ENCODE data around the gene TRIM43. TPM values are rescaled to one million over a fixed set of nuclear protein-coding genes. Genes with fewer than 3 reads are reported as not detected.
"Not testable (repeated sequence)": the region's sequence is repeated elsewhere in the genome, so short reads cannot be mapped to it uniquely, and the experiment has no call there.

TRIM43 gene
- total and polyA plus RNA-seq, 4 donors, result not detected

DNA sequence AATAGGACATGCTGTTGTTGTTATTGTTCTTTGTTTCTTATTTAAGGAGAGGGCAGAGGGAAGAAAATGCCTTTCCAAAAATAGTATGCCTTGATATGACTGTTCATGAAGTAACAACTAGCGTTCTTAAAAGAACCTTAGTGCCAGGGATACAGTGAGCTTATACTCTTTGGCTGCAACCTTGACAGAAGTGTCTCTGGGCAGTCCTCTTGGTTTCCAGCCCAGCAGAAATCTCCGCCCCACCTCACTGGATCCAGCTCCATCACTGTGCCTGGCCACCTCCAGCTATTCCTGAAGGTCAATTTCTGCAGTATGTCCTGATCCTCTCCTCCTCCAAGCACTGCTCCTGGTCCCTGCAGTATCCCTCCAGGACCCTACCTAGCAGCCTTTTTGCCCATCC lies 39.2 kb downstream of the TRIM43 start:
- H3K4me1 ChIP-seq (ENCODE audit: control insufficient read depth in 4 of 4, insufficient read depth in 4 of 4, low read length in 3 of 4); H3K27me3 ChIP-seq (ENCODE audit: control insufficient read depth in 4 of 4, insufficient read depth in 4 of 4, low read length in 3 of 4); H3K4me3 ChIP-seq (ENCODE audit: low read depth in 1 of 3, low read length in 3 of 3); H3K9ac ChIP-seq (ENCODE audit: low read depth in 1 of 2, low read length in 2 of 2); H3K9me3 ChIP-seq (ENCODE audit: control insufficient read depth in 4 of 4, low read length in 3 of 4); DNase-seq (ENCODE audit: low spot score); H3K27ac ChIP-seq (ENCODE audit: low read depth in 1 of 2, low read length in 2 of 2); H3K36me3 ChIP-seq (ENCODE audit: control insufficient read depth in 4 of 4, insufficient read depth in 3 of 4, low read depth in 1 of 4, low read length in 3 of 4): not testable (repeated sequence)
- no CpG with 5 or more reads among the region's 2 CpGs for WGBS

DNA sequence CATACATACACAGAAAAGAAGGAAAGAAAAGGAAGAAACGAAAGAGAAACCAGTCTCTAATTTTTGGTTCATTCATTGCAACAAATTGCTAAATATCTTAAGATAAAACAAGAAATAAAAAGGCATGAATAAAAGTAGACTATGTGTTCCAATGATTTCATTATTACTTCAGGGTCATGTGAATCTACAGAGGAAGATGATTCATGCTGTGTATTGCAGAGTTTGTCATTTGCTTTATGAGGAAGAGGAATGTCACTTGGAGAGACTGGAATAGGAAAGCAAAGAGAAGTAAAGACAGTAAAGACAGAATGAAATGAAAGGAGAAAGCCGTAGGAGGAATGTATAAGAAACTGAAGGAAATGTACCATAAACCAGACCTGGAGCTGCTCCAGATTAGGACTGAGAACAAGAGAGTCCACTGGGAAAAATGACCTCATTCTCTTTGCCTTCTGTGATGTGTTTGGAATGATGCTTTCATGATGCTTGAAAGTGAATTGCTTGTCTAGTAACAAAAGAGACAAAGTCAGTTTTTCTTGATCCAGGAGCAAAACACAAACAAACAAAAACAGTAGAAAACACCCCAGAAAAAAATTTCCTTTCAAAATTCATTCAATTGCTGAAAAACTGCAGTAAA lies 41.9 kb downstream of the TRIM43 start:
- DNase-seq (ENCODE audit: low spot score); H3K4me1 ChIP-seq (ENCODE audit: control insufficient read depth in 4 of 4, insufficient read depth in 4 of 4, low read length in 3 of 4); H3K9me3 ChIP-seq (ENCODE audit: control insufficient read depth in 4 of 4, low read length in 3 of 4); H3K4me3 ChIP-seq (ENCODE audit: low read depth in 1 of 3, low read length in 3 of 3); H3K9ac ChIP-seq (ENCODE audit: low read depth in 1 of 2, low read length in 2 of 2); H3K27me3 ChIP-seq (ENCODE audit: control insufficient read depth in 4 of 4, insufficient read depth in 4 of 4, low read length in 3 of 4); H3K27ac ChIP-seq (ENCODE audit: low read depth in 1 of 2, low read length in 2 of 2); H3K36me3 ChIP-seq (ENCODE audit: control insufficient read depth in 4 of 4, insufficient read depth in 3 of 4, low read depth in 1 of 4, low read length in 3 of 4): not testable (repeated sequence)
- WGBS, result no CpG with 5 or more reads among the region's 2 CpGs

DNA sequence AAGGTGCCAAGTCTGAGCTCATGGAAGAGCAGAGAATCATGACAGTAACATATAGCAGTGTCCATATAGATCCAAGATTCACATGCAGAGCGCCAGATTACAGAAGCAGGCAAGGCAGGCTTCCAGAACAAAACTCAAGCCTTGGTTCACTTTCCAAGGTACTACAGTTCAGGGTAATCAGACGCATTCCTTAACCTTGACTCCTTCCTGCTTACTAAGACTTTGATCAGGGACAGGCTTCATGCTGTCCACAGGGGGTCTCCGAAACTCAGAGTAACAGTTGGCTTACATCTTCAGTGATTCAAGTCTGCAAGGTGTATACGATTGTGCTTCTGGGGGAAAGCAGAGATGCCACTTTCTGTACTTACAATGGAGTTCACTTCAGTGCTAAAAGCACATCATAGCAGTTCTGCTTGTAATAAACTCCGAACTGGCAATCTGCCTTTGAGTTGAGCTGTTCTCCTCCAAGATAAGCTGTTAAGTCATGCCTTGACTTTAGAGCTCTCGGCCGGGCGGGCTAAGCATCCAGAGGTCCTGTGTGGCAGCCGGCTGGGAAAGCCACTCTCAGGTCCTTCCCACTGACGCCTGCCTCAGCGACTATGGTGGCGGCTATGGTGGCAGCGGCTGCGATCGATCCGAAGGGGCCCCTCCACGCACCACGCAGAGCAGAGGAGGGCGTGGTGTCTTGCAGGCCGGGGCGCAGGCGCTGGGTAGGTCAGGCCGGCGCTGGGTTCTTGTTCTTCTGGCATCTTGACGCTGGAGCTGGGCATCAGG lies 48.9 kb downstream of the TRIM43 start:
- H3K27ac ChIP-seq (ENCODE audit: low read depth in 1 of 2, low read length in 2 of 2); H3K4me3 ChIP-seq (ENCODE audit: low read depth in 1 of 3, low read length in 3 of 3); H3K27me3 ChIP-seq (ENCODE audit: control insufficient read depth in 4 of 4, insufficient read depth in 4 of 4, low read length in 3 of 4); H3K36me3 ChIP-seq (ENCODE audit: control insufficient read depth in 4 of 4, insufficient read depth in 3 of 4, low read depth in 1 of 4, low read length in 3 of 4); H3K4me1 ChIP-seq (ENCODE audit: control insufficient read depth in 4 of 4, insufficient read depth in 4 of 4, low read length in 3 of 4); H3K9ac ChIP-seq (ENCODE audit: low read depth in 1 of 2, low read length in 2 of 2); DNase-seq (ENCODE audit: low spot score); H3K9me3 ChIP-seq (ENCODE audit: control insufficient read depth in 4 of 4, low read length in 3 of 4): not testable (repeated sequence)
- 87% methylated on average over 2 of the region's 25 CpGs for WGBS

DNA sequence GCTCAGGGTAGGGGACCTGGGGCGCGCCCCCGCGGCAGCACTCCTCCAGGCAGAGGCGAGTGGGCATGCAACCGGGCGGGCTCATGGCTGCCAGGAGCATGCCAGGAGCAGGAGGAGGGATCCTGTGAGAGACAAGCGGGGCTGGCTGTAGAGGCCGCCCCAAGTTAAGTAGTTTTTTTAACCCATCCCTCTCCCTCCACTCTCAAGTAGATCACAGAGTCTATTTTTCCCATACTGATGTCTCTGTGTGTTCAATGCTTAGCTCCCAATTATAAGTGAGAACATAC lies 49.4 kb downstream of the TRIM43 start:
- not testable (repeated sequence) for H3K9me3 ChIP-seq (ENCODE audit: control insufficient read depth in 4 of 4, low read length in 3 of 4); DNase-seq (ENCODE audit: low spot score); H3K27ac ChIP-seq (ENCODE audit: low read depth in 1 of 2, low read length in 2 of 2); H3K36me3 ChIP-seq (ENCODE audit: control insufficient read depth in 4 of 4, insufficient read depth in 3 of 4, low read depth in 1 of 4, low read length in 3 of 4); H3K4me1 ChIP-seq (ENCODE audit: control insufficient read depth in 4 of 4, insufficient read depth in 4 of 4, low read length in 3 of 4); H3K27me3 ChIP-seq (ENCODE audit: control insufficient read depth in 4 of 4, insufficient read depth in 4 of 4, low read length in 3 of 4); H3K4me3 ChIP-seq (ENCODE audit: low read depth in 1 of 3, low read length in 3 of 3); H3K9ac ChIP-seq (ENCODE audit: low read depth in 1 of 2, low read length in 2 of 2)
- no CpG with 5 or more reads among the region's 9 CpGs for WGBS

DNA sequence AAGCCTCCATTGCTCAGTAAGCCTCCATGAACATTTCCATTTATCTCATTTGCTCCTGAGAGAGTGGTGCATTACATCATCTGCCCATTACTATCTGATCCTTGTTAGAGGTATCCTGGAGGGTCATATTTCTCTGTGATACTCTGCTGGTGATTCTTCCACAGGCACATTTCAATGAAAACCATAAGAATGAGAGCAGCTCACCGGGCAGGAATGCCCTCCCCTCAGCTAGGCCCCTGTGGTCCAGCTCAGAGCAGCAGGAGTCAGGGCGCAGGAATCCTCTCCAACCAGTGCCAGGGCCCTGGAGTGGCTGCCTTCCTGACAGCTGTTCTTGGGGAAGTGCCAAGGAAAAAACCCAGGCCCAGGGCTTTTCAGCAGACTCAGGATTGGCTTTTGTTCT lies 50.0 kb downstream of the TRIM43 start:
- WGBS, result 100% methylated on average over 1 of the region's 2 CpGs
- not testable (repeated sequence) for H3K36me3 ChIP-seq (ENCODE audit: control insufficient read depth in 4 of 4, insufficient read depth in 3 of 4, low read depth in 1 of 4, low read length in 3 of 4); H3K27ac ChIP-seq (ENCODE audit: low read depth in 1 of 2, low read length in 2 of 2); DNase-seq (ENCODE audit: low spot score); H3K27me3 ChIP-seq (ENCODE audit: control insufficient read depth in 4 of 4, insufficient read depth in 4 of 4, low read length in 3 of 4); H3K9ac ChIP-seq (ENCODE audit: low read depth in 1 of 2, low read length in 2 of 2); H3K4me1 ChIP-seq (ENCODE audit: control insufficient read depth in 4 of 4, insufficient read depth in 4 of 4, low read length in 3 of 4); H3K9me3 ChIP-seq (ENCODE audit: control insufficient read depth in 4 of 4, low read length in 3 of 4); H3K4me3 ChIP-seq (ENCODE audit: low read depth in 1 of 3, low read length in 3 of 3)

DNA sequence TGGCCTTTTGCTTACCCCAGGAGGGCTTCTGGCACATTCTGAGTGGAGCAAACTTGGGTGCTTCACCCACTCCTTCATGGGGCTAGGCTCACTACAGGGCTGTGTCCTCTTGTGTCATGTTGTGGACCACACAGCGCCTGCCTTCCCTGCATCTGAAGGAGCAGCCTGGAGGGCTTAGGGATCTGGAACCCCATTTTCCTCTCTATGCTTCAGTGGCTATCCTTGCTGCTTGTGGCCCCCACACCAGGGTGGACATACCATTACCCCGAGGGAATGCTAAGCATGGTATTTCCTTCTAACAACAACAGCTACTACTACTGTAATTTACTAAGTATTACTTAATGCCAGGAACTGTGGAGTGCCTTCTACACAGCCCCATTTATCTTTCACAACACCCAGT lies 50.6 kb downstream of the TRIM43 start:
- H3K9me3 ChIP-seq (ENCODE audit: control insufficient read depth in 4 of 4, low read length in 3 of 4), result not testable (repeated sequence)
- 100% methylated on average over 2 of the region's 2 CpGs for WGBS

DNA sequence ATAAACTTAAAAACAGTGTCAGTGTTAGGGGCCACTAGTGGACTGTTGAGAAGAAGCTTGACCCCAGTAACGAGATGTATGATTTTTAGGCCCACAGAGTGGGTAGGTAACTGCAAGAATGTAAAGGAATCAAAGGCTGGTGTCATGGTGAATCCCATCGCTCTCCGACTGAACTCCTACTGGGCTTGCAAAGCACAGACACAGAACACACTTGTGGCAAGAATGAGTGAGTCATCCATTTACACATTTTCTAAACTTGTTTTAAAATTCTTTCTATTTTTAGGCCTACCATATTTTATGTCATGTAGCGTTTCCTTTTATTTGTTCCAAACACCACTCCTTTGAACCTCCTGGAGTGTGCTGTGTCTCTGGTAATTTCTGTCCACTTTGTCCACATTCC lies 51.1 kb downstream of the TRIM43 start:
- not testable (repeated sequence) for H3K4me1 ChIP-seq (ENCODE audit: control insufficient read depth in 4 of 4, insufficient read depth in 4 of 4, low read length in 3 of 4); H3K27ac ChIP-seq (ENCODE audit: low read depth in 1 of 2, low read length in 2 of 2); H3K9me3 ChIP-seq (ENCODE audit: control insufficient read depth in 4 of 4, low read length in 3 of 4); DNase-seq (ENCODE audit: low spot score); H3K36me3 ChIP-seq (ENCODE audit: control insufficient read depth in 4 of 4, insufficient read depth in 3 of 4, low read depth in 1 of 4, low read length in 3 of 4); H3K9ac ChIP-seq (ENCODE audit: low read depth in 1 of 2, low read length in 2 of 2); H3K27me3 ChIP-seq (ENCODE audit: control insufficient read depth in 4 of 4, insufficient read depth in 4 of 4, low read length in 3 of 4); H3K4me3 ChIP-seq (ENCODE audit: low read depth in 1 of 3, low read length in 3 of 3)
- 86% methylated on average over 1 of the region's 4 CpGs for WGBS

More for the DNA sequence above, 50.6 kb downstream of the TRIM43 start:
- not testable (repeated sequence) for H3K36me3 ChIP-seq (ENCODE audit: control insufficient read depth in 4 of 4, insufficient read depth in 3 of 4, low read depth in 1 of 4, low read length in 3 of 4); H3K4me3 ChIP-seq (ENCODE audit: low read depth in 1 of 3, low read length in 3 of 3); H3K4me1 ChIP-seq (ENCODE audit: control insufficient read depth in 4 of 4, insufficient read depth in 4 of 4, low read length in 3 of 4); H3K27me3 ChIP-seq (ENCODE audit: control insufficient read depth in 4 of 4, insufficient read depth in 4 of 4, low read length in 3 of 4); DNase-seq (ENCODE audit: low spot score); H3K9ac ChIP-seq (ENCODE audit: low read depth in 1 of 2, low read length in 2 of 2); H3K27ac ChIP-seq (ENCODE audit: low read depth in 1 of 2, low read length in 2 of 2)

DNA sequence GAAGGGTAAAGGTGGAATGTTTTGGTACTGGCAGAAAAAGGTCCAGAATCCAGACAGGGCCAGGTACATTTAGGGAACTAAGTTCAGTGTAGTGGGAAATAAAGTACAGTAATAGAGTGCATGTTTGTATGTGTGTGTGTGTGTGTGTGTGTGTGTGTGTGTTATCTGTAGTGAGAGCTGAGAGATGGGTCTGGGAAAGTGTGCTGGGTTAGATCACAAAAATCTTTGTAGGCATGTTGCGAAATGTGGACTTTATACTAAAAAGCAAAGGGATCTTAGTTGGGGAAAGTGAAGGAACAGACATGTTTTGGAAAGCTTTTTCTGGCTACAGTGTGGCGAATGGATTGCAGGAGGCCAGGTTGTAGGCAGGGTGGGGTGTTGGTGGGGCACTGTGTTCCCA lies 53.5 kb downstream of the TRIM43 start:
- not testable (repeated sequence) for H3K36me3 ChIP-seq (ENCODE audit: control insufficient read depth in 4 of 4, insufficient read depth in 3 of 4, low read depth in 1 of 4, low read length in 3 of 4); H3K27ac ChIP-seq (ENCODE audit: low read depth in 1 of 2, low read length in 2 of 2); DNase-seq (ENCODE audit: low spot score); H3K4me1 ChIP-seq (ENCODE audit: control insufficient read depth in 4 of 4, insufficient read depth in 4 of 4, low read length in 3 of 4); H3K9me3 ChIP-seq (ENCODE audit: control insufficient read depth in 4 of 4, low read length in 3 of 4); H3K27me3 ChIP-seq (ENCODE audit: control insufficient read depth in 4 of 4, insufficient read depth in 4 of 4, low read length in 3 of 4); H3K4me3 ChIP-seq (ENCODE audit: low read depth in 1 of 3, low read length in 3 of 3); H3K9ac ChIP-seq (ENCODE audit: low read depth in 1 of 2, low read length in 2 of 2)
- whole genome bisulfite sequencing, result no CpG with 5 or more reads among the region's 2 CpGs
